HCEC 1CT (cell line): ENCODE data around the gene TLL2.

Experiments
- DNase-seq: peaks from one replicate; pipeline ENCODE4 v3.0.0-alpha.2; 2017

The TLL2 gene

DNA sequence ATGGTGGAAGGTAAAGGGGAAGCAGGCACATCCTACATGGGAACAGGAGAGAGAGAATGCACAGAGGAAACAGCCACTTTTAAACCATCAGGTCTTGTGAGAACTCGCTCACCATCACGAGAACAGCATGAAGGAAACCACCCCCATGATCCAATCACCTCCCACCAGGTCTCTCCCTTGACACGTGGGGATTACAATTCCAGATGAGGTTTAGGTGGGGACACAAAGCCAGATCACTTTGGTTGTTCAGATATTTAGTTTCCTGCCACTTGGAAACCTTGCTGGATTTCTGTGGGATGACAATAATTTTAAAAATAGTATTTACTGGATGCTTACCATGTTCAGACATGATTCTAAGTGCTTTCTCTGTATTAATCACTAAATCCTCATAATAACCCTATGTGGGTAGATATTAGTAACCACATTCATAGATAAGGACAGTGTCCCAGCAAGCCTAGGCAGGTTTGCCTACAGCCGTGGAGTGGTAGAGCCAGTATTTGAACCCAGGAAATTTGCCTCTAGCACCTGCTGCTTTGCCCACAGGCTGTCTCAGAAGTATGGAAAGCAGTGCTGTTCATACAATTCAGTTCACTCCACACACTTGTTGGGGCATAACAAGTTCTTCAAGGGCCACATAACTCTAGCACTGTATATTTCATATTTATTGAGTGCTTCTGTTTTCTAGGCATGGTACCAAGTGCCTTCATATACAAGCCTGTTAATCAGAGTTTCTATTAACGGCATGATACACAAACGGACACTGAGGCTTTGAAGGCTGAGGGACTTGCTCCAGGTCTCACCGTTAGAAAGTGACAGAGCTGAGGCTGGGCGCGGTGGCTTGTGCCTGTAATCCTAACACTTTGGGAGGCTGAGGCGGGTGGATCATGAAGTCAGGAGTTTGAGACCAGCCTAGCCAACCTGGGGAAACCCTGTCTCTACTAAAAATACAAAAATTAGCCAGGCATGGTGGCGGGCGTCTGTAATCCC is 8.3 kb downstream of the TLL2 start:
- DNase-seq: no peak

DNA sequence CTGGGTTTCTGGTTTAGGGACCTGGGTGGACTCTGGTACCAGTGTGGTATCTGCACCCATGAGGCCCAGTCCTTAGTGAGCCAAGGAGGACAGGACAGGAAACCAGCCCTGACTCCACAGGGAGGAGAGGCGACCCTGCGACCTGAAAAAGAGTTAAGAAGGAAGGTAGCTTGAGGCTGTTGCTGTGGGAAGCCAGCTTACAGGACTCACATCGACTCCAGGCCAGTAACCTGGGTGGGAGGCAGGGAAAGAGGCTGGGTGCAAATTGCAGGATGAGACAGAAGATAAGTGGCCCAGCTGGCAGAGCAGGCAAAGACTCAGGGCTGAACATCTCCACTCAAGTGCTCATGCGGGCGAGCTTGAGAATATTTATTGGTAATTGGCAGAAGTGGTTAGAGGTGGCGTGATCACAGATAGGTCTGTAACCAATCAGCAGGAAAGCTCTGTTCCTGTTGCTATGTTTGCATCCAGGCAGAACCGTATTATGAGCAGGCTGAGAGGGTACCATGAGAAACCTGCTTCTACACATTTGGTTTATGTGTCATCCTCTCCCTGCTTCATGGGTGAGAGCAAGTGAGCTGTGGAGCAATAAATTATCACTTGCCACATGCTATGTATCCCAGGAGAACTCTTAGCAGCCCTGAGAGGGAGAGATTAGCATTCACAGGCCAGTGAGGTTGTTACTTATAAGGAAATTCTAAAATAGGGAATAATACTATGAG is 11.0 kb downstream of the TLL2 start:
- no peak for DNase-seq

DNA sequence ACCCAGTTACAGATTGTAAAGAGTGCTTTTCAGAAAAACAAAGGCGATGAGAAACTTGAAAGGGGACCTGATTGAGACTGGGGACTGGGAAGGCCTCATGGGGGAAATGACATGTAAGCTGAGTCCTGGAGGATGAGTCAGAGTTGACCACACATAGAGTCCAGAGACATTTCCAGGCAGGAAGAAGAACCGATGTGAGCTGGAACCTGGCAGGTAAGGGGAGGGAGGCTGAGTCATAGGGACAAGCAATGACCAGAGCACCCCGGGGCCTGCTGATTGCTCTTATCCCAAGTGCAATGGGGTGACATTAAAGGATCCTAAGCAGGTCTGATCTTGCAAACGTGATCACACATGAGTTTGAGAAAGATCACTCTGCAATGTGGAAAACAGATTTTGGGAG is 11.7 kb downstream of the TLL2 start:
- DNase-seq: no peak

DNA sequence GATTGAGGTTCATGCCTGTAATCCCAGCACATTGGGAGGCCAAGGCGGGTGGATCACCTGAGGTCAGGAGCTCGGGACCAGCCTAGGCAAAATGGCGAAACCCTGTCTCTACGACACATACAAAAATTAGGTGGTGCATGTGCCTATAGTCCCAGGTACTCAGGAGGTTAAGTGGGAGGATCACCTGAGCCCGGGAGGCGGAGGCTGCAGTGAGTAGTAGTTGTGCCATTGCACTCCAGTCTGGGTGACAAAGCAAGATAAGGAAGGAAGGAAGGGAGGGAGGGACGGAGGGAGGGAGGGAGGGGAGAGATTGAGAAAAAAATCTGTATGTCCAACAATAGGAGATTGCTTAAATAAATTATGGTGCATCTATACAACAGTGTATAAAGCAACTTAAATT is 13.2 kb downstream of the TLL2 start:
- no peak for DNase-seq

DNA sequence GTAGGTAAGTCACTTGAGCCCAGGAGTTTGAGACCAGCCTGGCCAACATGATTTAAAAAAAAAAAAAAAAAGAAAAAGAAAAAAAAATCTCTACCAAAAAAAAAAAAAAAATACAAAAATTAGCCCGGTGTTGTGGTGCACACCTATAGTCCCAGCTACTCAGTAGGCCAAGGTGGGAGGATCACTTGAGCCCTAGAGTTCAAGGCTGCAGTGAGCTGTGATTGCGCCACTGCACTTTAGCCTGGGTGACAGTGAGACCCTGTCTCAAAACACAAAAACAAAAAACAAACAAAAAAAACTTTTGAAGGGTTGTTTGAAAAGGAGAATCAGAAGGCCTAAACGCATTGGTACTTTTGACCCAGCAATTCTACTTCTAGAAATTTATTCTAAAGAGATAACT is 13.7 kb downstream of the TLL2 start:
- DNase-seq: no peak

DNA sequence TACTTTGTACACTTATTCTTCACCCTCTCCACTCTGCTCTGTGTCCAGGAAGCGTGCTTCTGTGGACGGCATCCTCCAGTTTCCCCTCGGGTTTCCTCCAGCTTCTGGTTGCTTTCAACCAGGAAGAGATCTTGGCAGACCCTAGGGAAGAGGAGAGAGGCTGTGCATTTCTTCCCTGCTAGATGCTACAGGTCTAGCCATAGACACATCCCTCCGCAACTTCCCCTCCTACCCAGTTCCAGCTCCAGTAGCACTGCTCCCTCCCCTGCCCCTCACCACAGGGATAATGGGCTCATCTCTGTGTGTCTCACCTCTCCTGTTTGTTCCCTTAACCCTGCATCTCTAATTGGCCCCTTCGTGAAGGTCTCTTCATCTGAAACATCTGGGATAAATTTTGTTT is 16.3 kb downstream of the TLL2 start:
- DNase-seq: no peak

DNA sequence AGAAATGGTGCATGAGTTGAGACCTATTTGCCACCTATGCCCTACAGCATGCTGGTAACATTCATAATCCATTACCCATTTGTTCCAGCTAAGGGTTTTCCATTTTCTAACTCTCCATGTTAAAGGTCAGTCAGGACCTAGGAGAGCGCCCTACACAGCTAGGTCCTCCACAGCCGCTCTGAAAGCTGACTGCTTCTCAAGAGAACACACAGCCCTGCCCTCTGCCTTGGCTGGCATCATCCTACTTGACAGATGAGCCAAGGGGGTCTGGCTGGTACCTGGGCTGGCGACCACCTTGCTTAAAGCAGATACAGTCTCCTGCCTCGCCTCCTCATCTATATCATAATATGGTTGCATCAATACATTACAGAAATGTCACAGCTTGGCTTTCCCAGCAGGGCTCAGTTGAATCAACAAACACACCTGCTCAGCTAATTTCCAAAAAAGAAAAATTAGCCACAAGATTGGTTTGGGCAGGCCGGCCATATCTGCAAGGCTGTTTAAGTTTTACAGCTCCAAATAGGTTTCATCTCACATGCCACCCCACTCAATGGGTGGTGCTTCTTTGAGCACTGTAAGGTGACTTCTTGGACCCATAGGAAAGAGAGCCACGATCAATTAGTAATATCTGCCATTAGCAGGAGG is 17.3 kb downstream of the TLL2 start:
- no peak for DNase-seq

DNA sequence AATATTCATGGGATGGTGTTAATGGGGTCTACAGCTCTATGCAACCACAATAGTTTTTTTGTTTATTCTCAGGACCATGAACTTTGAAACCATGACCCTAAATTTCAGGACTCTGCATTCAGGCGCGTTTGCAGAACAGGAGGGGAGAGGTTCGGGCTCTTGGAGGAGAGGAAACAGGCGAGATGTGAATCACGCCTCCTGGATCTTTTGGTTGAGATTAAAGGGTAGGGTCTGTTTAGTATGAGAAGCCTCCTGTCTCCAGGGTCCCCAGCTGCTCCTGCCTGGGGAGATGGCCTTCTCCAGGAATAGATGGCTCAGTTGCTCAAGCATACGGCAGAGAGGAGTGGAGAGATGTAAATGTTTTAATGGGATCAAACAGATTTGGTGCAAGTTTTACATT is 18.2 kb downstream of the TLL2 start:
- no peak for DNase-seq

DNA sequence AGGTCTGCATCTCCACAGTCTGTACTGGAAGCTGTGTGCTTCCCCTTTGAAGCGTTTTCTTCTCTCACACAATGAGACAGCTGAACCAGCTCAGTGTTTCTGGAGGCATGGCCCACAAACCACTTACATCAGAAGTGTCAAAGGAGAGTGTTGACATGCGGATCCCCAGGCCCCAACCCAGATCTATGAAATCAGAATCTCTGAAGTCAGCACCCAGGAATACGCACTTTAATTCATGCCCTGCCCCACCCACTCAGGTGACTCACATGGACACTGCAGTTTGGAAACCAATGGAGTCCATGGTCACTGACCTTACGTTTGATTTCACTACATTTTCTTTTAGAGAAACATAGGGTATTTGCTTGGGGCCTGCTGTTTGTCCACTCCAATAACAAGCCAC is 19.0 kb downstream of the TLL2 start:
- no peak for DNase-seq

DNA sequence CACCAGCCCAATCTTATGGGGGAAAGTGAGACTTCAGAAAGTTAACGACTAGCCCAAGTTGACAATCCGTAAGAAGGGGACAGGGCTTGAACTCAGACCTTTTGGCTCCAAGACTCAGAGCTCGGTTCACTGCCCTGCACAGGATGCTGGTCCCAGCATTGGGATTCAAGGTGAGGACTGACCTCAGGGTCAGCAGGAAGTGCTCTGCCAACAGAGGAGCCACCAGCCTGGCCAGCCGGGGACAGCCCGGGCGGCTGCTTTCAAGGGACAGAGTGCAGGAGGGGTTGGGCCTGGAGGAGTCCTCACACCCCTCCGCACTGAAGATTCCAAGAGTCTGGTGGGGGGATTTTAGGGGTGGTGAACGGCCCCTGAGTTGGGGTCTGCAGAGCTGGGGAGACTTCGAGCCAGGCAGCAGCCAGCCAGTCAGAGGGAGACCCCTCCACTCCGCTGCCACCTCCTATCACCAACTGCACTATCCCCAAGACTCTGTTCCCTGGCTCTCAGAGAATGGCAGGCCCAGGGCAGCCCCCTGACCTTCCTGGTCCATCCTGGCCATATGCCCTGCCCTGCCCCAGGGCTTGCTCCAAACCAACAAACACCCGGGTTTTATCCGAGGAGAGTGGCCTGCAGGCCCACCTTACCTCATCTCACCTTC is 19.7 kb downstream of the TLL2 start:
- DNase-seq: no peak

DNA sequence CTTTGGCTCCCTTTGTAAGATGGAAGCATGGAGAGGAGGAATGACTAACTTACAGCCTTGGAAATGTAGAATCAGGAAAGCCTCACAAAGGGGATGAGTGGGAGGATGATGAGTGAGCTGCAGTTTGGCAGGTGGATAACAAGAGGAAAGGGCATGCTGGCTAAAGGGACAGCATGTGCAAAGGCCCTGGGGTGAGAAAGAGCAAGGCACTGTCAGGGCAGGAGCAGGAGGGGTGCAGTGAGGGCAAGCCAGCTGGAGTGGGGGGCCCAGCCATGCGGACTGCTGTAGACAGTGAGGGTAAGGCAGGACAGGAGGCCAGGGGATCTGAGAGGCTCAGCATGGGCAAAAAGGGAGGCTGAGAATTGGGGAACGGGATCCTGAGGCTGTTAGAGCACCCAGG is 20.5 kb downstream of the TLL2 start:
- no peak for DNase-seq

DNA sequence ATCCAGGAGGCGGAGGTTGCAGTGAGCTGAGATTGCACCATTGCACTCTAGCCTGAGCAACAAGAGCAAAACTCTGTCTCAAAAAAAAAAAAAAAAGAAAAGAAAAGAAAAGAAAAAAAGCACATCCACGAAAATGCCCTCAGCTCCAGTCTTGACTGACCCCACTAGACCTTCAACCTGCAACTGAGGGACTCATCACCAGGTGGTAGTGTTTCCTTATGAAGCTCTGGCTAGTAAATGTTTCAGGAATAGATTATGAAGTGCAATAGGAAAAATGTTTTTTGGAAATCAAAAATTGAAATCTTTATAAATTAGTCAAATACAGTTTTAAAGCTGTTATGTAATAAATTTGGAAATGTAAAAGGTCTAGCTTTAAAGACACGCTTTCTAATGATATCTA is 22.4 kb downstream of the TLL2 start:
- no peak for DNase-seq

DNA sequence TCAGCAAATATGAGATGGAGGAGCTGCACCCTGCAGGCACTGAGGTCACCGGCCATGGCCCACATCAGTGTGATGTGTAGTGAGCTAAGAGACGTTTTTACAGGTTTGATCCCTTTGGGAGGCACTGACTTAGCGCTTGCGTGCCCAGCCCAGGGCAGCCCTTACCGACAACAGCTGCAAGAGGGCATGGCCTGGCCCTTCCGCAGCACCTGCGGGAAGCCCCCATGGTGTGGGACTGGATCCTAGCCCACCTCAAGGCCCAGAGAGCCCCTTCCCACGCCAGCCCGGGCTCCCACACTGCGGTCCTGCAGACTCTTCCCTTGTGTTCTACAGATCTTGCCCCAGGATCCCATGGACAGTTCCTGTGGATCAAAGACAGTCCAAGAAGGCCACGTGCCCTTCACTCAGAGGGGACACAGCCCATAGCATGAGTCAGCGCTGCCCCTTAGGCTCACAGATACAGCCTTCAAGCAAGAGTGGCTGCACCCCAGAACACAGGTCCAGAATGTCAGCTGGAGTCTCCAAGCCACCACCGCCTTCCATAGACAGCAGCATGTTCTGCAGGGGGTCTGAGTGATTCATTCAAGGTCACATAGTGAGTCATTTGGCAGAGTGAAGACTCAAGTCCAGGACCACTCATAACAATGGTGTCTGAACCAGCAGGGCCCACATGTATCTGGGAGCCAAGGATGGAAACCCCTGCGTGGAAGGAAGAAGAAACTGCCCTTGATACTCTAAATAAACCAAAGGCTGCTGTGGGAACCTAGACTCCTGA is 25.4 kb downstream of the TLL2 start:
- no peak for DNase-seq

DNA sequence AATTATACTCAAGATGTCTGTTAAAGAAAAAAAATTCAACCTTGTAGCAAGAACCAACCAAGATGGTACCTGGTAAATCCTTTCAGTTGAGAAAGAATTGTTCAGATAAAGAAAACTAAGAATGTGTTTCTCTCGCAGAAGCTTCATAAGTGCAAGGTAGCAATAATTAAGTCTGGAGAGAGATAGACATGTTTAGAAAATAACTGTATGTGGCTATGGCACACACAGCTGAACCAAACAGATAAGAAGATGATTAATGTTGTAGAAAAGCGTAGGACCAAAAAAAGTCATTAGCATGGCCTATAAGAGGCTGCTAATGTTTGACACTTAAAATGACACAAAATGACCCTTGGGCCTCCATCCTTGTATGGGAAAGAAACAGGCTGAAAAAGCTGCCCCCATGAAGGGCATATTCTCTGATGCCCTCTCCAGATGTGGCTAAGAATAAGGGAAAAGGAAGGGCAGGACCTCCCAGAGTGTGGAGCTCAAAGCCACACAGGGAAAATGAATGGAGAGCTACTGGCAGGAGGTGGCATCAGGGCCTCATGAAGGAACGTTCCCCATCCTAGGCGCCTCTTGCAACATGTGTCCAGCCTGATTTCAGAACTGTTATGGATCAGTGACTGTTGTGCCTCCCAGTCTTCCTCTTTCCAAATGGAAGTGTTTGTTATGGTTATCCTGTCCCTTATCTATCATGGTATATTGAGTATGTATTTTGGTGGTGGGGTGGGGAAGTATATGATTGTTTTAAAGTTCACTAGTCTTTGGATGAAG is 30.7 kb downstream of the TLL2 start:
- DNase-seq: no peak

DNA sequence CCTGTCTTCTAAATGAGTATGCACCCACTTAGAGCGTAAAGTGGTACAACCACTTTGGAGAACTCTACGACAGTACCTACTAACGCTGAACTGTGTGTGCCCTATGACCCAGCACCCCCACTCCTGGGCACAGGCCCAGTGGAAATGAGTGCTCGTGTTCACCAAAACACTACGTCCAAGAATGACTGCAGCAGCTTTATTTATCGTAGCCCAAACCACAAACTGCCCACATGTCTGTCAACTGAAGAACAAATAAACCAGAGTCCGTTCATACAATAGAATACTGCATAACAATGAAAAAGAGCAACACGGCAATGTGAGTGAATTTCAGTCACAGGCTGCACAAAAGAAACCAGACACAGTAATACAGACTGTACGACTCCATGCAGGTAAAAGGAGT is 35.4 kb downstream of the TLL2 start:
- peak; percentile 21 for DNase-seq

DNA sequence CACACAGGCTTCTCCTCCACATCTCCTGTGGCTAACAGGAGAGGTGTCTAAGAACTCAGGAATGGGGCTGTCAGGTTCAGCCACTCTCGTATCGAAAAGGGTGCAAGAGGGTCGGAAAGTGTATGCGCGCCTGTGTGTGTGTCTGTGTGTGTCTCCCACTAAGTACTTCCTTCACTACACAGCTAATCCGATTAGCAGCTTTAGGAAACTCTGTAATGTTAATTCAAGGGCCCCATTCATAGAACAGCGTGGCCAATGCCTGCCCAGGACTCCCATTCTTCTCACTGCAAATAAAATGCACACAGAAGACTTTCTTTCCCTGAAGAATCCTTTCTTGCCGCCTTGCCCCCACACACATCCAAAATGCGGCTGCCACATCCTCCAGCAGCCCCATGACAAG is 39.9 kb downstream of the TLL2 start:
- DNase-seq: no peak

DNA sequence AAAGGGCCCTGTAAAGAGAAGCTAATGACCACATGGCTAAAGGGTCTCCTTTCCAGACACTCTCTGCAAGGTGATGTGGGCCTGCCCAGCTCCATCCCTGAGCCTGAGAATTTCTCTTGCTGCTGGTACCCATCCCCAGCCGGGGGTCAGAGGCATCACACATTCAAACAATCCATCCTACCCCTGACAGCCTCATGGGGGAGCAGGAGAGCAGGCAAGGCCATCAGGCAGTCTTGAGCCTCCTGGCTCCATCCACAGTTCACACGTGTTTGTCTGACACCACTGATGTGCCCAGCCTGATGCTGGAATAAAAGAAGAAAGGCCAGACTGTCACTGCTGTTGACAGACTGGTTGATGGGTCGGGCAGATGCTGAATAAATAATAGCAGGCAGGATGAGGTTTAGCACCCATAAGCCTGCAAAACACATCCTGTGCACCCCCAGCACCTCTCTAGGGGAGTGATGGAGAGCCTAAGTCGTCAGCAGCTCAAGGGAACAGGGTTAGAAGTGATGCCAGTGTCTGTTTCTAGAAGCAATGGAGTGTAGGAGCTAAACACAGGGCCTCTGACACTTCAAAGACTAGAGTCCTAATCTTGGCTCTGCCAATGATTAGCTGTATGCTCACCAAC is 43.5 kb downstream of the TLL2 start:
- DNase-seq: peak; percentile 18

DNA sequence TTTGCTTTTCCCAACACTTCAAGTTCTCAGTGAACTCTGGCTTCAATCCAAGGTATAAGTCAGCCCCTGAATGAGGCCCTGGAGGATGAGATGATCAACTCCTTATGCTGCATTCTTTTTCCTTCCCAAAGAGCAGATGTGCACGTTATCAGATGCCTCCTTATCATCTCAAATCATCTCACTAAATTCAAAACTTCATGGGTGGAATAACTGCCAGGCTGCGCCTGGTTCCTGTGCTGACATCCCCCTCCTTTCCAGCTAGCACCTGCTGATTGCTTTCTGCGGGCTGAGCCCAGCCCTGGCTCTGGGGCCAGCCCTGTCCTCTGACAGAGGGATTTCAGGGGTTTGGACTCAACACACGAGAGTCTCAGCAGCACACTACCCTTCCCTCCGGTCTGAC is 44.9 kb downstream of the TLL2 start:
- no peak for DNase-seq

DNA sequence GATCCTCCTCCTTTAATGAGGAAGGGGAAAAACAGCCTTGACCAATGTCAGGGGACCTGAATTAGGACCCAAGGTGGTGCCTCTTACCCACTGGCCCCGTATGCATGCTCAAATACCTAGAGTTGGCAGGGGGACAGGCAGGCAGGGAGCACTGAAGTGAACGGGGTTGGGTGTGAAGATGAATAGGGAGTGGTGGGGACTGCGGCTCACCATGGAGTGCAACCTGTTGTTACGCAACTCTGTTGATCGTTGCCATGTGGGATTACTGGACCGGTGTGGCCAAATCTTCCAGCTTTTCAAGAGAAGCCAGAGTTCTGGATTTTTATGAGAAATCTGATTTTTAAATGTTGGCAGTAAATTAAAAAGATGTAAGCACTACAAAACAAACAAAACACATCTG is 48.1 kb downstream of the TLL2 start:
- no peak for DNase-seq

DNA sequence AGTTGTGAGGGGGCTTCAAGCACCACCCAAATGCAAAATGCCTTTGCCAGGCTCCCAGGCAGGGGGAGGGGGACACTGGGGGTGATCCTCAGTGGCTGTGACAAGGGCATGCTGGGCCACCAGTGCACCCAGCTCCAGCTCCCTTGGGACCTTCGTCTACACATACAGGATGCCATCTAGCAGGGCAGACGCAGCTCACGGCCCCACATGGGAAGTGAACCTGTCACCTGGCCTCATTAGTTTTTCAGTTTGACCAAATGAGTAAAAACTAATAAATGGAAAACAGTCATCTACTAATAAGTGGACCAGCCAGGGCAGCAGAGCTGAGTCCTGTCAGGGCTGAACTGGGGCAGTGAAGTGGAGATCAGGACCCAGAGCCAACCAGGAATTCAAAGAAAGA is 50.2 kb downstream of the TLL2 start:
- no peak for DNase-seq

DNA sequence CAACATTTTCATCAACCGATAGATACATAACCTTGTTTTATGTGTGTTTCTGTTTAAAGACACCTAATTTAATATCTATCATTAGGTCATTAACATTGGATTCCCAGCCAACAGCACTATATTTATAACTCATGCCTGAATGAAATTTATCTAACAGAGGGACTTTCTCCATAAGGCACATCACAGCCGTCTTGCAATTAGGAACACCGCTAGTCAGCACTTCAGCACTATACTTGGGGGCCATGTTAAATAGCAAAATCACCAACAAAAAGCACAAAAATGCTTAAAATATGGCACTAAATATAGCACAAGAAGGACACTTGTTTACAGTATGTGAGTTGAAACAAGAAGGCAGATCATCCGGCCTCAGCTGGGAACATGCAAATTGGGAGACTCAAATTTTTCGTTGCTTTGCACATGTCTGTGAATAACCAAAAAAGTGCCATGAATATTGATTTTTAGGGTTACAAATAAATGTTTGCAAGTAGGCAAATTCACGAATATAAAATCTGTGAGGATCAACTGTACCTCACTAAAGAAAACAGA is 51.0 kb downstream of the TLL2 start:
- no peak for DNase-seq
